Measurements from ENCODE around the gene FGF8.

FGF8 gene

GRCh38 chr10:101736666-101737065 is 39.2 kb downstream of the FGF8 start:
- no peak overlapping the region for H3K4me3 ChIP-seq (replicated peaks in 1 of 2; ENCODE audit: low read depth in 2 of 2, low read length in 2 of 2)
- no peak for DNase-seq (ENCODE audit: low read depth in 2 of 2)
- TF ChIP-seq CTCF (IDR thresholded peaks at IDR 0.05; ENCODE audit: low read depth, low read length), result no peak

GRCh38 chr10:101732096-101732495 is 43.8 kb downstream of the FGF8 start:
- H3K4me3 ChIP-seq (replicated peaks in 1 of 2; ENCODE audit: low read depth in 2 of 2, low read length in 2 of 2), result no peak overlapping the region
- no peak for DNase-seq (ENCODE audit: low read depth in 2 of 2)
- no peak for TF ChIP-seq CTCF (IDR thresholded peaks at IDR 0.05; ENCODE audit: low read depth, low read length)

- no peak for DNase-seq (ENCODE audit: low read depth in 2 of 2)
- H3K4me3 ChIP-seq (replicated peaks in 1 of 2; ENCODE audit: low read depth in 2 of 2, low read length in 2 of 2), result no peak overlapping the region
- no peak for TF ChIP-seq CTCF (IDR thresholded peaks at IDR 0.05; ENCODE audit: low read depth, low read length)
These were observed 49.9 kb downstream of the FGF8 start for GRCh38 chr10:101726115-101726387.

- no peak overlapping the region for H3K4me3 ChIP-seq (replicated peaks in 1 of 2; ENCODE audit: low read depth in 2 of 2, low read length in 2 of 2)
- DNase-seq (ENCODE audit: low read depth in 2 of 2), result no peak
- no peak for TF ChIP-seq CTCF (IDR thresholded peaks at IDR 0.05; ENCODE audit: low read depth, low read length)
These were observed 50.4 kb downstream of the FGF8 start for GRCh38 chr10:101725296-101726114.

GRCh38 chr10:101724446-101724845 is 51.5 kb downstream of the FGF8 start:
- no peak for TF ChIP-seq CTCF (IDR thresholded peaks at IDR 0.05; ENCODE audit: low read depth, low read length)
- H3K4me3 ChIP-seq (replicated peaks in 1 of 2; ENCODE audit: low read depth in 2 of 2, low read length in 2 of 2), result no peak overlapping the region
- no peak for DNase-seq (ENCODE audit: low read depth in 2 of 2)

GRCh38 chr10:101723176-101723575 is 52.7 kb downstream of the FGF8 start:
- H3K4me3 ChIP-seq (replicated peaks in 1 of 2; ENCODE audit: low read depth in 2 of 2, low read length in 2 of 2), result no peak overlapping the region
- no peak for DNase-seq (ENCODE audit: low read depth in 2 of 2)
- TF ChIP-seq CTCF (IDR thresholded peaks at IDR 0.05; ENCODE audit: low read depth, low read length), result no peak

- H3K4me3 ChIP-seq (replicated peaks in 1 of 2; ENCODE audit: low read depth in 2 of 2, low read length in 2 of 2), result no peak overlapping the region
- no peak for TF ChIP-seq CTCF (IDR thresholded peaks at IDR 0.05; ENCODE audit: low read depth, low read length)
- no peak for DNase-seq (ENCODE audit: low read depth in 2 of 2)
These were observed 54.1 kb downstream of the FGF8 start for GRCh38 chr10:101721806-101722205.
